SK-N-SH treated with all-trans-retinoic acid at 6 μM for 48 hours (cell line): ENCODE measurements around the gene FAM186B.

Experiments
- ATAC-seq: fragments of 200-7000 bp; cut with Tn5 transposase; 3 replicates; pipeline ENCODE4 v1.9.1; 2020; ENCODE audit warnings: mild to moderate bottlenecking, moderate library complexity
- BACH2 ChIP-seq: fragments of 250-450 bp; sonication (Bioruptor Pico); IDR thresholded peaks from 2 replicates; pipeline ENCODE4 v1.9.0; 2021; ENCODE audit warnings: mild to moderate bottlenecking, borderline replicate concordance
- CREB5 ChIP-seq: fragments of 250-450 bp; sonication (Bioruptor Pico); IDR thresholded peaks from 2 replicates; pipeline ENCODE4 v1.5.1; 2020; ENCODE audit warnings: low read depth, mild to moderate bottlenecking, moderate library complexity
- CSDC2 ChIP-seq: fragments of 250-450 bp; sonication (Bioruptor Pico); IDR thresholded peaks from 2 replicates; pipeline ENCODE4 v1.5.0; 2020; ENCODE audit warnings: mild to moderate bottlenecking, moderate library complexity
- CSRNP3 ChIP-seq: fragments of 250-450 bp; sonication (Bioruptor Pico); IDR thresholded peaks from 2 replicates; pipeline ENCODE4 v1.5.1; 2021; ENCODE audit warnings: mild to moderate bottlenecking, moderate library complexity
- ESRRG ChIP-seq: fragments of 250-450 bp; sonication (Bioruptor Pico); IDR thresholded peaks from 2 replicates; pipeline ENCODE4 v1.6.1; 2021; ENCODE audit warnings: mild to moderate bottlenecking
- GLIS3 ChIP-seq: fragments of 250-450 bp; sonication (Bioruptor Pico); IDR thresholded peaks from 2 replicates; pipeline ENCODE4 v1.5.0; 2020; ENCODE audit warnings: mild to moderate bottlenecking, moderate library complexity
- ISL1 ChIP-seq: fragments of 250-450 bp; sonication (Bioruptor Pico); IDR thresholded peaks from 2 replicates; pipeline ENCODE4 v2.1.2; 2022; ENCODE audit warnings: mild to moderate bottlenecking, moderate library complexity
- OSR1 ChIP-seq: fragments of 250-450 bp; sonication (Bioruptor Pico); IDR thresholded peaks from 2 replicates; pipeline ENCODE4 v1.8.0; 2022; ENCODE audit warnings: moderate library complexity, mild to moderate bottlenecking, inconsistent platforms
- PPARA ChIP-seq: fragments of 250-450 bp; sonication (Bioruptor Pico); IDR thresholded peaks from 2 replicates; pipeline ENCODE4 v1.5.0; 2020; ENCODE audit warnings: mild to moderate bottlenecking, borderline replicate concordance
- RARB ChIP-seq: fragments of 250-450 bp; sonication (Bioruptor Pico); IDR thresholded peaks from 2 replicates; pipeline ENCODE4 v1.8.0; 2021; ENCODE audit warnings: mild to moderate bottlenecking, moderate library complexity
- SNAI2 ChIP-seq: fragments of 250-450 bp; sonication (Bioruptor Pico); IDR thresholded peaks from 2 replicates; pipeline ENCODE4 v1.5.0; 2020; ENCODE audit warnings: mild to moderate bottlenecking, moderate library complexity
- TCF4 ChIP-seq: fragments of 250-450 bp; sonication (Bioruptor Pico); IDR thresholded peaks from 2 replicates; pipeline ENCODE4 v1.8.0; 2021; ENCODE audit warnings: mild to moderate bottlenecking, moderate library complexity, borderline replicate concordance
- TOX ChIP-seq: fragments of 250-450 bp; sonication (Bioruptor Pico); IDR thresholded peaks from 2 replicates; pipeline ENCODE4 v1.8.0; 2021; ENCODE audit warnings: mild to moderate bottlenecking, moderate library complexity, borderline replicate concordance
- TSHZ2 ChIP-seq: fragments of 250-450 bp; sonication (Bioruptor Pico); IDR thresholded peaks from 2 replicates; pipeline ENCODE4 v1.5.0; 2020; ENCODE audit warnings: mild to moderate bottlenecking, moderate library complexity
- ZC3H10 ChIP-seq: fragments of 250-450 bp; sonication (Bioruptor Pico); IDR thresholded peaks from 2 replicates; pipeline ENCODE4 v1.5.1; 2021; ENCODE audit warnings: mild to moderate bottlenecking, moderate library complexity
- ZFP3 ChIP-seq: fragments of 250-450 bp; sonication (Bioruptor Pico); IDR thresholded peaks from 2 replicates; pipeline ENCODE4 v1.5.0; 2020; ENCODE audit warnings: mild to moderate bottlenecking, moderate library complexity
- ZFP30 ChIP-seq: fragments of 450-650 bp; formaldehyde crosslinking; IDR thresholded peaks from 2 replicates; pipeline ENCODE4 v1.5.0; 2022; ENCODE audit warnings: mild to moderate bottlenecking, moderate library complexity
- ZNF565 ChIP-seq: fragments of 450-650 bp; formaldehyde crosslinking; conservative IDR thresholded peaks from 2 replicates; pipeline ENCODE4 v1.5.0; 2020; ENCODE audit warnings: low read depth, mild to moderate bottlenecking, moderate library complexity
- ZNF70 ChIP-seq: fragments of 450-650 bp; formaldehyde crosslinking; IDR thresholded peaks from 2 replicates; pipeline ENCODE4 v1.5.0; 2020; ENCODE audit warnings: mild to moderate bottlenecking, moderate library complexity
- ZNF8 ChIP-seq: fragments of 450-650 bp; formaldehyde crosslinking; IDR thresholded peaks from 2 replicates; pipeline ENCODE4 v1.5.0; 2020; ENCODE audit warnings: mild to moderate bottlenecking, moderate library complexity
- TF ChIP-seq, protein P1 (sequence below): fragments of 250-450 bp; sonication (Bioruptor Pico); IDR thresholded peaks from 2 replicates; pipeline ENCODE4 v1.8.0; 2021; ENCODE audit warnings: low read depth, mild to moderate bottlenecking, moderate library complexity, borderline replicate concordance

FAM186B gene

DNA sequence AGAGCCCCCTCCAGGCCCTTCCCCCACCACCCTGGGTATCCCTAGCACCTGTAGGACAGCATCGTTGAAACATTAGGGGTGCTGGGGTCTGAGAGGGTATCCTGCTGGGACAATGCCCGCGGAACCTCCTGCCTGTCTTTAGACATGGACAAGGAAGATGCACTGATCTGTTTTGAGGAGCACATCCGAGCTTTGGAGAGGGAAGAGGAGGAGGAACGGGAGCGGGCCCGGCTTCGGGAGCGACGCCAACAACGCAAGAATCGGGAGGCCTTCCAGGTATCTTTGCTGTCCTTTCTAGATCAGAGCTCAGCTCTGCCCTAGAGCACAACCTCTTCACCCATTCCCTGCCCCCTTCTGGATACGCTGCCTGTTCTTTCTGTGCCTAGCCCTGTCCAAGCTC, 31.1 kb upstream of the FAM186B start:
- no peak for TF ChIP-seq ZNF565 (CRISPR knock-in tag)
- TF ChIP-seq ZFP3 (CRISPR knock-in tag) = no peak
- TF ChIP-seq, protein P1, sequence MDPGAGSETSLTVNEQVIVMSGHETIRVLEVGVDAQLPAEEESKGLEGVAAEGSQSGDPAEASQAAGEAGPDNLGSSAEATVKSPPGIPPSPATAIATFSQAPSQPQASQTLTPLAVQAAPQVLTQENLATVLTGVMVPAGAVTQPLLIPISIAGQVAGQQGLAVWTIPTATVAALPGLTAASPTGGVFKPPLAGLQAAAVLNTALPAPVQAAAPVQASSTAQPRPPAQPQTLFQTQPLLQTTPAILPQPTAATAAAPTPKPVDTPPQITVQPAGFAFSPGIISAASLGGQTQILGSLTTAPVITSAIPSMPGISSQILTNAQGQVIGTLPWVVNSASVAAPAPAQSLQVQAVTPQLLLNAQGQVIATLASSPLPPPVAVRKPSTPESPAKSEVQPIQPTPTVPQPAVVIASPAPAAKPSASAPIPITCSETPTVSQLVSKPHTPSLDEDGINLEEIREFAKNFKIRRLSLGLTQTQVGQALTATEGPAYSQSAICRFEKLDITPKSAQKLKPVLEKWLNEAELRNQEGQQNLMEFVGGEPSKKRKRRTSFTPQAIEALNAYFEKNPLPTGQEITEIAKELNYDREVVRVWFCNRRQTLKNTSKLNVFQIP (CRISPR knock-in tag) = no peak
- no peak for TF ChIP-seq SNAI2 (CRISPR knock-in tag)
- no peak for TF ChIP-seq BACH2 (CRISPR knock-in tag)
- TF ChIP-seq OSR1 (CRISPR knock-in tag) = no peak
- TF ChIP-seq ISL1 = no peak
- TF ChIP-seq PPARA (CRISPR knock-in tag) = no peak
- no peak for ATAC-seq

DNA sequence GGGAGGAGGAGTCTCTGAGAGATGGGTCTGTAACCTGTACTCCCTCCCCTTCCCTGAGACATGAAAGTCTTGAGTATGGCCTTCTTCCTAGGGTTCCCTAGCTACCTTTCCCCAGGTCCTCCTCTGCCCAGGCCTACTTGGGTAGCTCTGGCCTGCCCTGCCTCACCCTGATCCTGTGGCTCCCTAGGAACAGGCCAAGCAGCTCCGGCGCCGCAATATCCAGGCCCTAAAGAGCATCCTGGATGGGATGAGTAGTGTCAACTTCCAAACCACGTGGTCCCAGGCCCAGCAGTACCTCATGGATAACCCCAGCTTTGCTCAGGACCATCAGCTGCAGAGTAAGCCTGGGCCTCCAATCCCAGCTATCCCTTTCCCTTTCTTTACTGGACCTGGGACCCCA, 30.2 kb upstream of the FAM186B start:
- no peak for ATAC-seq
- no peak for TF ChIP-seq CREB5
- no peak for TF ChIP-seq SNAI2 (CRISPR knock-in tag)
- TF ChIP-seq ZNF70 = no peak
- no peak for TF ChIP-seq ESRRG (CRISPR knock-in tag)
- TF ChIP-seq OSR1 (CRISPR knock-in tag) = no peak

DNA sequence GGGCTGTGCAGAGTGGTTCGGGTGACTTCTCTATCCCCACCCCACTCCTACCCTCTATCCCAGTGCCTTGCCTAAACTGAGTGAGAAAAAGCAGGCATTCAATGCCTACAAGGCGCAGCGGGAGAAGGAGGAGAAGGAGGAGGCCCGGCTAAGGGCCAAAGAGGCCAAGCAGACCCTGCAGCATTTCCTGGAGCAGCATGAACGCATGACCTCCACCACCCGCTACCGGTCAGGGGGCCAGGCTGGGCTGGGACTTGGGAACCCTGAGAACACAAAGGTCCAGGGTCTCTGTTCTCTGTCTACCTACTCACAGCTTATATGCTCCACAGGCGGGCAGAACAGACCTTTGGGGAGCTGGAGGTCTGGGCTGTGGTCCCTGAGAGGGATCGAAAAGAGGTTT, 29.6 kb upstream of the FAM186B start:
- no peak for ATAC-seq
- TF ChIP-seq ZNF8 (CRISPR knock-in tag) (no peak), TCF4 (CRISPR knock-in tag) (no peak), TSHZ2 (CRISPR knock-in tag) (no peak), TOX (CRISPR knock-in tag) (no peak), GLIS3 (CRISPR knock-in tag) (no peak), CSRNP3 (no peak), CSDC2 (CRISPR knock-in tag) (no peak), ZNF565 (CRISPR knock-in tag) (no peak)

DNA sequence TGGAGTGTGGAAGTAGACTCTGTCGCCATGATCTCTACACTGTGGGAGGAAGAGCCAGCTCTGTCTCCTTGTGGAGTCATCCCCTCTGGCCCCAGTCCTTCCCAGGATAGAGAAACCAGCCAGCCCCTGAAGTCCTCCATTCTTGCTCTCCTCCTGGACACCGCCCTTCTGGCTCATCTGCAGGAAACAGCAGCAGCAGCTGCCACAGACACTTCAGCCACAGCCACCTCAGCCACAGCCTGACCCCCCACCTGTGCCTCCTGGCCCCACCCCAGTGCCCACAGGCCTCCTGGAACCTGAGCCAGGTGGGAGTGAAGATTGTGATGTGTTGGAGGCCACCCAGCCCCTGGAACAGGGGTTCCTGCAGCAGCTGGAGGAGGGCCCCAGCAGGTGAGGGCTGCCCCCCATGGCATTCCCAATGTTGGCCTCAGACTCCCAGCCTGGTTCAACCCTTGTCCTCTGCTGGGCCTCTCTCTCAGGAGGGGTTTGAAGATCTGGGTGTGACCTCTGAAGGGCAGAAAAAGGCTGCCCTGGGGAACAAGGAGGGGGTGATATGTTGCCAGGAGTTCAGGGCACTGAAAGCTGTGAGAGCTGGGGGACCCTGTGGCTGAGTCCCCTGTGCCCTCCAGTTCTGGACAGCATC, 28.4 kb upstream of the FAM186B start:
- no peak for ATAC-seq
- TF ChIP-seq RARB (no peak), ZC3H10 (CRISPR knock-in tag) (no peak), TSHZ2 (CRISPR knock-in tag) (no peak), CSDC2 (CRISPR knock-in tag) (no peak), GLIS3 (CRISPR knock-in tag) (no peak), TCF4 (CRISPR knock-in tag) (no peak), PPARA (CRISPR knock-in tag) (no peak), ZFP30 (CRISPR knock-in tag) (no peak), CREB5 (no peak), ZFP3 (CRISPR knock-in tag) (no peak)
- TF ChIP-seq, all 23 proteins: peak for 0
